Activated CD4-positive, alpha-beta T cell treated with anti-CD3 and anti-CD28 coated beads, Interleukin-2, amount 50 U/mL, for 4 hours (primary cell): ENCODE measurements around the gene GSTA1.
"Not testable (repeated sequence)": the region's sequence is repeated elsewhere in the genome, so short reads cannot be mapped to it uniquely, and the experiment has no call there.

ENCODE experiments used
- DNase-seq, 2 experiments: peaks; one replicate each; pipeline ENCODE4 v3.0.0-alpha.2; 2020

Gene GSTA1

DNA sequence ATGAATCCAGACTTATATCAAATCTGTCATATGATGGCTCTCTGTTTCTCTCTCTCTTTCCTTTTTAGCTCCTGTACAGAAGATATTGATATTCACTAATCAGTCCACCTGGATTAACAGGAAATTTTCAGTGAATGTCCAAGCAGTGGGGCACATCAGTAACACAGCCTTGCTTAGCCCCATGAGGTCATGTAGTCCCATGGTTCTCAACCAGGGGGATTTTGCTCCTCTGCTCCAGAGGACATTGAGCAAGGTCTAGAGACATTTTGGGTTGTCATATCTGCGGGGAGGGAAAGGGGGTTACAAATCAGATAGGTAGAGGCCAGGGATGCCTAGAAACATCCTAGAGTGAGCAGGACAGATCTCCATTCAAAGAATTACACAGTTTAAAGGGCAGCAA is 810 bp downstream of the GSTA1 start:
- DNase-seq = no peak

- DNase-seq = no peak
Observed at GRCh38 chr6:52801188-52801841, 2.3 kb downstream of the GSTA1 start.

DNA sequence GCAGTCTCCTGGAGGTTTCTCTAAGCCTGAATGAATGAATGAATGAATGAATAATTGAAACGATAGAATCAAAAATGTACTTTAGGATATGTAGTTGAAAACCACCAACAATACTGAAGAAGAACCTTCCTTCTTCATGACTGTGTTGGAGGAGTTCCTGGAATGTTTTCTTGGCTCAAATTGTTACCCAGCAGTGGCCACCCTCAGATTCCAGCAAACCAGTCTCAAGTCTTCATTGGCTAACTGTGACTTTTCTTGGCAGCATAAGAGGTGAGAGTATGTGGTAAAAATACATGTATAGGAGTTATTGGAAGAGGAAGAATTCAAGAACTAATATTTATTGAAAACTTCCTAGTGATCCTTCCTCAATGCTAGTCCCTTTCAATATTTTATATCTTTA is 4.3 kb downstream of the GSTA1 start:
- DNase-seq = not testable (repeated sequence)

DNA sequence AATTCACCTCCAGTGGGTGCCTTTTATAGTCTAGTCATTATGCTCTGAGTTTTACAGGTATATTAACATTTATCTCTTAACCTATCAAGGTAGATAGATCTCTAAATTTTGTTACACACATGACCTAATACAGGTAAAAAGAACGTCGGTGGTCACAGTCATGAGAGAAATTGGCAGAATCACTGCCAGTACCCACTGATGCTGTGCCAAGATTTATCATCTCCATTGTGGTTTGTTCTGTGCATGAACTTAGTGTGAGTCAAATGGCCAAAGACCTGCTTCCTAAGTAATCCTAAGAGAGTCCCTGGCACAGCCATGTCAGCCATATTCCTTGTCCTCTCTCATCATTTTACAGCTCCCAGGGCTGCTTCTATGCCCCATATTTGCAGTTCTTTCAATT is 9.2 kb downstream of the GSTA1 start:
- not testable (repeated sequence) for DNase-seq

GRCh38 chr6:52790861-52791260 is 12.8 kb downstream of the GSTA1 start:
- DNase-seq = no peak

DNA sequence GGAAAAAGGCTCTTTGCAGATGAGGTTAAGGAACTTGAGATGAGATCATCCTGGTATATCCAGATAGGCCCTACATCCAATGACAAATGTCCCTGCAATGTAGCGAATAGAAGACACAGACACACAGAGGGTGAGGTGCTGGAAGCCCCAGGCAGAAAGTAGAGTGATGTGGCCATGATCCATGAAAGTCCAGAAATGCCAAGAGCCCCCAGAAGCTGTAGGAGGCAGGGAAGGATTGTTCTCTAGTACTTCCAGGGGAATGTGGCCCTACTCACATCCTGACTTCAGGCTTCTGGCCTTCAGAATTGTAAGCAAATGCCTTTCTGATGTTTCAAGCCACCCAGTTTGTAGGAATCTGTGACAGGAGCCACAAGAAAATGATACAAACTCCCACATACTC is 14.0 kb downstream of the GSTA1 start:
- not testable (repeated sequence) for DNase-seq

- DNase-seq = no peak
Observed at GRCh38 chr6:52788478-52788877, 15.1 kb downstream of the GSTA1 start.

GRCh38 chr6:52787917-52788316 is 15.7 kb downstream of the GSTA1 start:
- no peak for DNase-seq

DNA sequence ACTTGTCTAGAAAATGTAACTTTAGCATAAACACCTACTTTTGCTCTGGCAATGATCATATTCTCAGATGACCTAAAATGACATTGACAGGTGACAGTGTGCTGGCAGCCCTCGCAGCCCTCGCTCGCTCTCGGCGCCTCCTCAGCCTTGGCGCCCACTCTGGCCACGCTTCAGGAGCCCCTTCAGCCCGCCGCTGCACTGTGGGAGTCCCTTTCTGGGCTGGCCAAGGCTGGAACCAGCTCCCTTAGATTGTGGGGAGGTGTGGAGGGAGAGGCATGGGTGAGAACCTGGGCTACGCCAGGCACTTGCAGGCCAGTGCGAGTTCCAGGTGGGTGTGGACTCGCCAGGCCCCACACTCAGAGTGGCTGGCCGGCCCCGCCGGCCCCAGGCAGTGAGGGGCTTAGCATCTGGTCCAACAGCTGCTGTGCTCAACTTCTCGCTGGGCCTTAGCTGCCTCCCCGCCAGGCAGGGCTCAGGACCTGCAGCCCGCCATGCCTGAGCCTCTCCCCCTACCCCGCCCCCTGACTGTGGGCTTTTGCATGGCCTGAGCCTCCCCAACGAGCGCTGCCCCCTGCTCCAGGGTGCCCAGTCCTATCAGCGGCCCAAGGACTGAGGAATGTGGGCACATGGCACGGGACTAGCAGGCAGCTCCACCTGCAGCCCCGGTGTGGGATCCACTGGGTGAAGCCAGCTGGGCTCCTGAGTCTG is 17.2 kb downstream of the GSTA1 start:
- no peak for DNase-seq

- DNase-seq = not testable (repeated sequence)
Observed at GRCh38 chr6:52782696-52783274, 20.8 kb downstream of the GSTA1 start.

DNA sequence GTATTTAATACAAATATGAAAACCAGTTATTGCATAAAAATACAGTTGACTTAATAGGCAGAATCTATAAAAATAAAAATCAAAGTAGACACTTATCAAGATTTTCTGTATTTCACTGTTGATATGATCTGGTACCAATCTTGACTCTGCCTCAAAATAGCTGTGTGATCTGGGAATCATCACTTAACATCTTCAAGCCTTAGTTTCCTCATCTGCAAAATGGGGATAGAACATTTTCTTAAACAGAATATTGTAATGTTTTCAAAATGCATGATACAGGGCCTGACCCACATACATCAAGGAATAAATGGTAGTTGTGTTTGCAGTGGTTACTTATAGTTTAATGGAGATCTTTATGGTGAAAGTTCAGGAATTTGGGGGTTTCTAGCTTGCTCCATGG is 21.4 kb downstream of the GSTA1 start:
- DNase-seq = not testable (repeated sequence)

DNA sequence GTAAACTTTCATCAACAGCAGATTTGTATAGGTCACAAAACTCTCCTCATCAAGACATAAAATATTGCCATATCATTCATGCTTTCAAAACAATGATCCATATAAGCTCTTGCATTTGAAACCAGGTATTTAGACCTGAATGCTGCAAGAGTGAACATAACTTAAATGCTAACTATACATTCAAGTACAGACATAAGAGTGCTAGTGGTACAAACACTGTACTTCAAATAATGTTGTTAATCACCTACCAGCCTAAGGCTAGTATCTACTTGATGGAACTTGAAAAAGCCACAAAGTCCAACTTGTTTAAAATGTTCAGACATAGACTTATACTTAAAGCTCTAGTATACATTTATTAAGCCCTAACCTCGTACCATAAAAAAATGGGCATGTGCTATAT is 24.4 kb downstream of the GSTA1 start:
- no peak for DNase-seq

DNA sequence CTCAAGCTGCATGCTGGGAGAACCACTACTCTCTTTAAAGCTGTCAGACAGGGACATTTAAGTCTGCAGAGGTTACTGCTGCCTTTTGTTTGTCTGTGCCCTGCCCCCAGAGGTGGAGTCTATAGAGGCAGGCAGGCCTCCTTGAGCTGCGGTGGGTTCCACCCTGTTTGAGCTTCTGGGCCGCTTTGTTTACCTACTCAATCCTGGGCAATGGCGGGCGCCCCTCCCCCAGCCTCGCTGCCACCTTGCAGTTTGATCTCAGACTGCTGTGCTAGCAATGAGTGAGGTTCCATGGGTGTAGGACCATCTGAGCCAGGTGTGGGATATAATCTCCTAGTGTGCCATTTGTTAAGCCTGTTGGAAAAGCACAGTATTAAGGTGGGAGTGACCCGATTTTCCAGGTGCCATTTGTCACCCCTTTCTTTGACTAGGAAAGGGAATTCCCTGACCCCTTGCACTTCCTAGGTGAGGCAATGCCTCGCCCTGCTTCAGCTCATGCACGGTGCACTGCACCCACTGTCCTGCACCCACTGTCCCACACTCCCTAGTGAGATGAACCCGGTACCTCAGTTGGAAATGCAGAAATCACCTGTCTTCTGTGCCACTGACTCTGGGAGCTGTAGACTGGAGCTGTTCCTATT is 26.8 kb downstream of the GSTA1 start:
- DNase-seq = not testable (repeated sequence)

DNA sequence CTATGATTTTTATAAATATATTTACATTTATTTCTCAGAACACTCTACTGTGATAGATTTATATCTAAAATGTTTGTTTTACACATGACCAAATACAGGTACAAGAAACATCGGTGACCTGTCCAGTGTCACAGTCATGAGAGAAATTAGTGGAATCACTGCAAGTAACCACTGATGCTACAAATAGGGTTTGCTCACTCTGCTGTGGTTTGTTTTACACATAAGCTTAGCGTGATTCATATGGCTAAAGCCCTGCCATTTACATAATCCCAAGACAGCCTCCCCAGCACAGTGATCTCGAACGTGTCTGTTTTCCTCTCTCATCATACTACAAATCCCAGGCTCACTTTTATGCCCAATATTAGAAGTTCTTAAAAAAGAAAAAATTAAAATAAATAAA is 34.2 kb downstream of the GSTA1 start:
- DNase-seq = not testable (repeated sequence)

DNA sequence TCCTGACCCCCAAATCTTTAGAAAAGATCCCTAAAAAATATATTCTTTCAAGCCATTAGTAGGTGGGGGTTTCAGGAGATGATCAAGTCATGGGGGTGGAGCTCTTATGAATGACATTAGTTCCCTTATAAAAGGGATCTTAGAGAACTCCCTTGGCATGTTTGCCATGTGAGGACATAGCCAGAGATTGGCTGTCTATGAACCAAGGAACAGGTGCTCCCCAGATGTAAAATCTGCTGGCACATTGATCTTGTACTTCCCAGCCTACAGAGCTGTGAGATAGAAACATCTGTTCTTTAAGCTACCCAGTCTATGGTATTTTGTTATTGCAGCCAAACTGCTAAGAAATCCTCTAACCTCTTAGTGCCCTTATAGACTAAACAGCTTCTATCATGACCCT is 36.0 kb downstream of the GSTA1 start:
- not testable (repeated sequence) for DNase-seq

DNA sequence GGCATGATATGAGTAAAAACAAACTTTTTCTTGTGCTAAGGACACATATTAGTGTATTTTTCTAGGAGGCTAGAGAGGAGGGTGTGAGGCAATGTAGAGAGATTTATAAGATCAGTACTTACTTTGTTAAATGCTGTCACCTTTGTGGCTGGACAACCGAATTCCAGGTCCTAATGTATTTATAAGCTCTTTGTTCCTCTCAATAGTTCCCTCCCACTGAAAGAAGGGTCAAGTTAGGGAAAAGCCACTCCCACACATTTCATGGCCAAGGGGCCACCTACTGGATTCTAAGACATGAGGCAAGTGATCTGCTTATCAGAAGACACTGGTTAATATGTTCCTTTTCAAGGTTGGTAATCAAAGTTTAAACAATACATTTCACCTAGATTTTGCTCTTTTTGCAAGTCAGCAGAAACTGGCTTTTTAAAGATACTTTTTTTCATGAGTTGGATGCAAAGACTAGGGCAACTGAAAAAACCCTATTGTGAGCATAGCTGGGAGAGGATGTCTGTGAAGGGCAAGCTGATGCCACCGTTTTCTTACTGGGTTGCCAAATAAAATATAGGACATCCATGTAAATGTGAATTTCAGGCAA is 40.2 kb downstream of the GSTA1 start, which contains the start of gene GSTA2:
Gene GSTA2 (minus strand): TSS at position 154 of the 595 bp plus-strand sequence. CDS start 5,528 bp downstream, outside the sequence.
- DNase-seq = not testable (repeated sequence)

- DNase-seq = not testable (repeated sequence)
Observed at GRCh38 chr6:52761673-52762491, 41.7 kb downstream of the GSTA1 start.

GRCh38 chr6:52760105-52760765 is 43.4 kb downstream of the GSTA1 start:
- no peak for DNase-seq

DNA sequence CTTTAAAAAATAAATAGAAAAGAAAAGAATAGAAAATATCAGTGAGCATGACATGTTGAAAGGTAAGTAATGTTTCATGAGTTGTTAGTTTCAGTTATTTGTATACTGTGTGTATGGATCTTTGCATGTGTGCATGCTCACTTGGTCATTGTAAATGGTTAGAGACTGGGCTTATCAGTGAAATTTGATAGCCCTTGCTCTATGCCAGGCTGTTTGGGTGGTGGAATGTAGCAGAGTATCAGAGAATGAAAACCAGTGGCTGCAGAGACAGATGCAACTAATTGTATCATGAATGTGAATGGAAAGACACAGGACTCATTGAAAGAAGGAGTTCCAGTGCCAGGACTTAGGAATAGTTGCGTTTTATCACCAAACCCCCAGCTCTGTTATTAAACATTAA is 44.5 kb downstream of the GSTA1 start:
- DNase-seq = no peak

DNA sequence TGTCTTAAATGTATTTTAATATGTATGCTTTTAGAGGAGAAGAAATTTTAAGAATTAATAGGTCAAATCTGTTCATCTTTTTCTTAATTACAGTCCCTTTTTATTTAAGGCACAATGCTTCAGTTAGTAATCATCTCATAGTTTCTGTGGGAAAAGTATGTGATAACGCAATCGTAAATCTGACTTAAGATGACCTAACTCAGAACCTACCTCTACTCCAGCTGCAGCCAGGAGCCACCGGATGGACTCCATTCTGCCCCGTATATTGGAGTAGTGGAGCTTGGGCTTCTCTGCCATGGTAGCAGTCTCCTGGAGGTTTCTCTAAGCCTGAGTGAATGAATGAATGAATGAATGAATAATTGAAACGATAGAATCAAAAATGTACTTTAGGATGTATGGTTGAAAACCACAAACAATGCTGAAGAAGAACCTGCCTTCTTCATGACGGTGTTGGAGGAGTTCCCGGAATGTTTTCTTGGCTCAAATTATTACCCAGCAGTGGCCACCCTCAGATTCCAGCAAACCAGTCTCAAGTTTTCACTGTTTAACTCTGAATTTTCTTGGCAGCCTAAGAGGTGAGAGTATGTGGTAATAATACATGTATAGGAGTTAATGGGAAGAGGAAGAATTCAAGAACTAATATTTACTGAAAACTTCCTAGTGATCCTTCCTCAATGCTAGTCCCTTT is 45.8 kb downstream of the GSTA1 start:
- not testable (repeated sequence) for DNase-seq

DNA sequence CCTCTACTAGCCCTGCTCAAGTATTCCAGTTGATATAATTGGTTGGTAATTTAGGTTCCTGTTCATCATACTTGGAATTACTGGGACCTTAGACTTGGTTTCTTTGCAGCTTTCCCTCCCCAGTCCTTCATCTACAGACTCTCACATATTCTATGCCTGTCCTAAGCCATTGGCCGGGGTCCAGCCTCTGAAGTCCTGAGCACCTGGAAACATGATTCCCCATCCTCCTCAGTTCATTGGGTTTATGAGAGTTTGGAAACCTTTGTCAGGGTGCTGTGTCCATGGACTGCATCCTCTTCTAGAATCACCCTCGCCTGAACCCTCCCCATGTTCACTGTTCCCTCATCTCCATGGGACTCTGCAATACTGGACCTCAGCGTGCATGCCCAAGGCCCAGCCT is 49.2 kb downstream of the GSTA1 start:
- no peak for DNase-seq
